AG04450 (cell line): ENCODE measurements around the gene TLX3. TPM values are rescaled to one million over a fixed set of nuclear protein-coding genes. Genes with fewer than 3 reads are reported as not detected.
"Not testable (repeated sequence)": the region's sequence is repeated elsewhere in the genome, so short reads cannot be mapped to it uniquely, and the experiment has no call there.

Experiments
- CTCF ChIA-PET: fragments of 300-600, 350-600 bp; formaldehyde crosslinking; extraction: SDS; loops from one replicate; lab custom pipeline; 2022; ENCODE audit warnings: antibody characterized with exemption, inconsistent platforms; lab: Charles Lee
- POLR2A ChIA-PET: fragments of 350-600 bp; formaldehyde crosslinking; extraction: SDS; loops from one replicate; lab custom pipeline; 2021; ENCODE audit warnings: antibody characterized with exemption, inconsistent platforms; lab: Yijun Ruan, JAX
- DNase-seq: peaks from one replicate; pipeline ENCODE4 v3.0.0-alpha.2; 2011; ENCODE audit warnings: low read depth, low spot score
- H3K27ac ChIP-seq: one replicate; pipeline ENCODE4 v1.5.1; 2012; ENCODE audit warnings: low read depth, low read length, control low read depth
- H3K27me3 ChIP-seq: one replicate; pipeline ENCODE4 v1.6.0; 2012; ENCODE audit warnings: low read length; ENCODE audit not compliant: control insufficient read depth, insufficient read depth
- H3K4me3 ChIP-seq: 2 replicates; pipeline ENCODE4 v1.5.1; 2011; ENCODE audit warnings: mild to moderate bottlenecking, low read depth, low read length, control low read depth
- H3K9me3 ChIP-seq: 2 replicates; pipeline ENCODE4 v1.5.1; 2012; ENCODE audit warnings: low read length; ENCODE audit not compliant: control insufficient read depth, insufficient read depth
- polyA plus RNA-seq: library from polyadenylated mRNA; depleted of rRNA; stranded (reverse); fragments of >200 nt; gene quantifications from 2 replicates; pipeline ENCODE4 v1.2.3, GENCODE V29; 2011
- TF ChIP-seq, protein P1 (sequence below): IDR thresholded peaks from 2 replicates; pipeline ENCODE4 v1.5.1; 2011; ENCODE audit warnings: low read depth, low read length, control low read depth, inconsistent platforms

The TLX3 gene
- polyA plus RNA-seq, 1 experiment = not detected

DNA sequence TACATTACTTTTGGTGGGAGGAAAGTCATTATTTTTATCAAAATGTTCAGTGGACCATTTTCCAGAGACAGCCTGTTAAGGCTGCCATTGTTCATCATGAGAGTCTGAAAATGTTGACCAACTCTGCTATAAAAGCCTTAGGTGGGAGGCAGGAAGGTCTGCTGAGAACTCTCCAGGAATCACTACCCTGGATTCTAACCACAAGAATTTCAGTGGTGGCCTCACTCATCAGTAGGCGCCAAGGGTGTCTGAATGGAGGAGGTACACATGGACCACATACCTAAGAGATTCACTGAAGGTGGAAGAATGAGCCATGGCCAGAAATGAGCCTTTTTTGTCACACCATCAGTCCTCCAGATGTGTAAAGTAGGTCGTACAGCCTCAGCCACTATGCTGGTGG, 21.0 kb upstream of the TLX3 start:
- Histone ChIP-seq H3K4me3 (no peak overlapping the region), H3K9me3 (no peaks in the 10 kb centered on the region), H3K27me3 (no peaks in the 10 kb centered on the region), H3K27ac (no peak overlapping the region)
- DNase-seq = no peak
- CTCF ChIA-PET = no interaction called here
- POLR2A ChIA-PET = no interaction called here
- TF ChIP-seq, protein P1, sequence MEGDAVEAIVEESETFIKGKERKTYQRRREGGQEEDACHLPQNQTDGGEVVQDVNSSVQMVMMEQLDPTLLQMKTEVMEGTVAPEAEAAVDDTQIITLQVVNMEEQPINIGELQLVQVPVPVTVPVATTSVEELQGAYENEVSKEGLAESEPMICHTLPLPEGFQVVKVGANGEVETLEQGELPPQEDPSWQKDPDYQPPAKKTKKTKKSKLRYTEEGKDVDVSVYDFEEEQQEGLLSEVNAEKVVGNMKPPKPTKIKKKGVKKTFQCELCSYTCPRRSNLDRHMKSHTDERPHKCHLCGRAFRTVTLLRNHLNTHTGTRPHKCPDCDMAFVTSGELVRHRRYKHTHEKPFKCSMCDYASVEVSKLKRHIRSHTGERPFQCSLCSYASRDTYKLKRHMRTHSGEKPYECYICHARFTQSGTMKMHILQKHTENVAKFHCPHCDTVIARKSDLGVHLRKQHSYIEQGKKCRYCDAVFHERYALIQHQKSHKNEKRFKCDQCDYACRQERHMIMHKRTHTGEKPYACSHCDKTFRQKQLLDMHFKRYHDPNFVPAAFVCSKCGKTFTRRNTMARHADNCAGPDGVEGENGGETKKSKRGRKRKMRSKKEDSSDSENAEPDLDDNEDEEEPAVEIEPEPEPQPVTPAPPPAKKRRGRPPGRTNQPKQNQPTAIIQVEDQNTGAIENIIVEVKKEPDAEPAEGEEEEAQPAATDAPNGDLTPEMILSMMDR = no peak

DNA sequence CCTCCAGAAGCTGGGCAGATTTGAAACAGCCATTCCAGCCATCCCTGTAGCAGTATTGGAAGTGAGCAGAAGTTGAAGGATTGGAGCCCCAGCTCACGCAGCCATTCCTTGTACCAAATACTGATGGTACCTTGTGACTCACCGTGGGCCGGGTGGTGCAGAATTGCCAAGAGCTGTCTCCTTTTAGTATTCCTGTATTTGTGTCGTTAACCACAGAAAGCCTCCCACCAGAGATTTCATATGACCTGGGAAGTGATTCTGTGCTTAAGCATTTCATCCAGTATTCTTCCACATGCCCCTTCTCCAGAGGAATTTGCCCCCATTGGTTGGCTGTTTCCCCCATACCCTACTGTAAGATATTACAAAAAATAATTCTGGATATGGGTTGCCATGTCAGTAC, 17.7 kb upstream of the TLX3 start:
- Histone ChIP-seq H3K27me3 (no peaks in the 10 kb centered on the region), H3K9me3 (no peaks in the 10 kb centered on the region), H3K4me3 (no peak overlapping the region), H3K27ac (no peak overlapping the region)
- TF ChIP-seq, protein P1 = no peak
- ChIA-PET POLR2A (no interaction called here), CTCF (no interaction called here)
- no peak for DNase-seq

DNA sequence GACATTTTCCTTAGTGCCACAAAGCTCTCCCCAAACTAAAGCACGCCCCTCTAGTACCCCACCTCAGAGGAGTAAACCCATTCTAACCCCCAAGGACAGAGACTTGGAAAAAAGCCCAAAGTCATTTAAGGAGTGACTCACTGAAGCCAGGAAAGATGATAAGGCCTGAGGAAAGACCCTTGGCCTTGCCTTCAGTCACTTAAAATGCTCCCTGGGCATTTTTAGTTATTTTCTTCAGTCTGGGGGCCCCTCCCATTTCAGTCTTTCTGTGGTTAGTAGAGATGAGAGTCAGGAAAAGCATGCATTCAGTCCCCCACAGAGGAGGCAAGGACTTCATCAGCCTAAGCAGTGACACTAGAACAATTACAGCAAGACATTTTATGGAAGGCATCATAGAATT, 13.7 kb upstream of the TLX3 start:
- Histone ChIP-seq H3K9me3 (no peaks in the 10 kb centered on the region), H3K27ac (no peak overlapping the region), H3K27me3 (no peaks in the 10 kb centered on the region), H3K4me3 (no peak overlapping the region)
- TF ChIP-seq, protein P1 = no peak
- CTCF ChIA-PET = interaction anchor here (0.7 kb wide), 1 partner anchor 47 kb away, joined by 3 read pairs; no protein-coding TSS in a partner anchor
- POLR2A ChIA-PET = no interaction called here
- no peak for DNase-seq

DNA sequence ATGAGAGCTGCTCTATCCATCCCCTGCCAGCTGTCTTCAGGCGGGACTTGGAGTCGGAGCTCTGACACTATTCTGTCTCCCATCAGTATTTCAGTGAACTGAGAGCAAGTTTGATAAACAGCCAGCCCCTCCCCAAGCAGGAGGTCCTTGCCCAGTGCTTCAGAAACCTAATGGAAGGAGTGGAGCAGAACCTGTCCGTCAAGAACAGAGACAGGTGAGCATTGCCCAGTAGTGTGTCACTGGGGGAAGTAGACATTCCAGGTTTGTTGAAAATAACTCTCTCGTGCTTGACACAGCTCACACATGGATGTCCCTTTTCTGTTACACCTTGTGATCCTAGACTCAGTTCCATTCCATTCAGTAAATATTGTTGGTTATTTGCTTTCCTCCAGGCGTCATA, 13.2 kb upstream of the TLX3 start:
- POLR2A ChIA-PET = no interaction called here

DNA sequence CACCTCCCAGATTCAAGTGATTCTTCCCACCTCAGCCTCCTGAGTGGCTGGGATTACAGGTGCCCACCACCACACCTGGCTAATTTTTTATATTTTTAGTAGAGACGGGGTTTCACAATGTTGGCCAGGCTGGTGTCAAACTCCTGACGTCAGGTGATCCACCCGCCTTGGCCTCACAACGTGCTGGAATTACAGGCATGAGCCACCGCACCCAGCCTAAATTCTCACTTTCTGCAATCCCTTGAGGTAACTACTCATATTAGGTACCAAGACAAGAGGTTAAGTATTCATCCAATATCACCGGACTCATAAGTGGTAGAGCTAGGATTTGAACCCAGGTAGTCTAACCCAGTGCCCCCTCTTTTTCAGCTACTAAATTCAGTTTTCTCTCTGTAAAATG, 11.1 kb upstream of the TLX3 start:
- CTCF ChIA-PET = interaction anchor here (0.8 kb wide), 1 partner anchor 39 kb away, joined by 4 read pairs; no protein-coding TSS in a partner anchor
- H3K9me3 ChIP-seq, POLR2A ChIA-PET, H3K27ac ChIP-seq, DNase-seq, H3K4me3 ChIP-seq, H3K27me3 ChIP-seq: not testable (repeated sequence)

More for the DNA sequence above, 13.2 kb upstream of the TLX3 start:
- H3K4me3 ChIP-seq = no peak overlapping the region
- H3K27me3 ChIP-seq = no peaks in the 10 kb centered on the region
- TF ChIP-seq, protein P1 = no peak
- CTCF ChIA-PET = no interaction called here
- no peaks in the 10 kb centered on the region for H3K9me3 ChIP-seq
- no peak for DNase-seq
- no peak overlapping the region for H3K27ac ChIP-seq

DNA sequence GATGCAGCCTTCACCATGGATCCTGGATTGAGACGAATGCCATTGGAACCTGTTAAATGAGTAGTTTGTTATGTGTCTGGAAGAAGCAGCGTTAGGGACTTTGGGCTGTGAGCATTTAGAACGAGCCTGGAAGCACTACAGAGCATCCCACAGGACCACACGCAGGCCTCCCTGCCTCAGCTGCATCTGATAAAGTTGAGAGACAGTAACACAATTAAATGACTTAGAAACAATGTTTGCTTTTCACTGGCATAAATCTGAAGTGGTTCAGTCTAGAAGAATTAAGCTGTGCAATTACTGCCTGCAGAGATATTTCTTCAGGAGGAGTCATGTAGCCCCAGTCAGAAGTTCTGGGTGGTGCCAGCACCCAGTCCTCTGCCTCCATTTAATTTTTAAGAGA, 9.8 kb upstream of the TLX3 start:
- H3K27ac ChIP-seq = no peak overlapping the region
- no peak for DNase-seq
- TF ChIP-seq, protein P1 = no peak
- no peaks in the 10 kb centered on the region for H3K9me3 ChIP-seq
- ChIA-PET CTCF (no interaction called here), POLR2A (no interaction called here)
- peaks cover 3% of the 10 kb centered on the region for H3K27me3 ChIP-seq
- no peak overlapping the region for H3K4me3 ChIP-seq
